Measurements from ENCODE around the gene LIPG.

Gene LIPG

DNA sequence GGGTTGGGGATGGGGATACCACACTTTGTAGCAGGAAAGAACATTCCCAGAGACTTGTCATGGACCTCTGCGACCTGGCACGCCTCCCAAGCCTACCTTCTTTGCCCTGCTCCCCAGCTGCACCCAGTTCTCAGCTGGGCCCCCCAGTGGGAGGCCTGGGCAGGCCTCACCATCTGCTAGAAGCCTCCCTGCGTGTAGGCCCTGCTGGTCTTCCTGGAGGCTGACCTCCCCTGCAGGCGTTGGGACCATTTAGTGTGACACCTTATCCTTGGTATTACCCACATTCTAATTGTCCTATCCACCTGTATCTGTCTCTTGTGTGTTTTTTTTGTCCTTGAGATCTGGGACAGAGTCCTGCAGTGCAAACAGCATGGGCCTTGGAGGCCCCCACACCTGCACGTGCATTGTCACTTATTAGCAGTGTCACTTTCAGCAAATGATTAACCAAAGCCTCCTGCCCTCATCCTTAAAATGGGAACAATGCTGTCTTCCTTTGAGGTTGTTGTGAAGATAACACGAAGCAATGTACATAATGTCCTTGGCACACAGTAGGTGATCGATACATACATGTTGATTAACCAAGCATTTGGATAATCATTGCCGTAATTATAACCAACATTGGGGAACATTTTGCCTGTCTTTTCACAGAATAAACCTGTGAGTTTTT is 77.2 kb downstream of the LIPG start:
- no peak overlapping the region for H3K9ac ChIP-seq (ENCODE audit: low read depth, low read length)
- H3K4me1 ChIP-seq (ENCODE audit: insufficient read depth, low read length) = no peaks in the 10 kb centered on the region
- no peaks in the 10 kb centered on the region for H3K36me3 ChIP-seq (ENCODE audit: insufficient read depth, low read length)
- H3K9me3 ChIP-seq (ENCODE audit: control insufficient read depth, insufficient read depth, low read length) = no peaks in the 10 kb centered on the region

DNA sequence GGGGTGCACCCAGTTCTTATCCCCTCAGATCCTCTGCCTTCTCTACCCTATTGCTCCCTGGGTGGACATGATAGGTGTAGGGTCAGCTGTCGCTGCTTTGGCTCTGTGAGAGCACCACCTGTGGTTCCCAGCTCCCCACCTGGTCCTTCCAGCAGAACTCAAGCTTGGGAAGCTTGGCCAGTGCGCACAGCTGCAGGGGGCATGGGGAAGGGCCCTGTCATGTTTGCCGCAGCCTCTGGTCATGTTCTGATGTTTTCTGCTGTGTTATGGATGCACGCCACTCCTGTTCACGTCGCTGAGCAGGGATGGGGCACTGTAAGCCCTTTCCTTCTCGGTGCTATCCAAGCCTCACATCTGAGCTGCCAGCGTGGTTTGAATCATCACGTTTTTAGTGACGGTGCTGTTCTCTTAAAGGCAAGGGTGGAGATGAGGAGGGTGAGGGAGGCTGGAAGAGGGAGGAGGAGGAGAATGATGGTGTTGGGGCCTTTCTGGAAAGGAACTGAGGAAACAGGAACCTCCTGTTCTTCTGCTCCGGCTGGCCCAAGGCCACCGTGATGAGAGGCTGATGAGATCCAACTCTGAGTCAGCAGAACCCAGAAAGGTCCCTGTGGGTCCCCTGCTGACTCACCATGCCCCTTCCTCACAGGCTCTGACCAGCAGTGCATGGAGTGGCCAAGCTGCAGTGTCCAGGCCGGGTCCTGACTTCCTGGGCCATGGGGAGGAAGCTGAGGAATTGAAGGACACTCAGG is 78.0 kb downstream of the LIPG start:
- H3K36me3 ChIP-seq (ENCODE audit: insufficient read depth, low read length) = no peaks in the 10 kb centered on the region
- H3K9me3 ChIP-seq (ENCODE audit: control insufficient read depth, insufficient read depth, low read length) = no peaks in the 10 kb centered on the region
- no peak overlapping the region for H3K9ac ChIP-seq (ENCODE audit: low read depth, low read length)
- H3K4me1 ChIP-seq (ENCODE audit: insufficient read depth, low read length) = no peaks in the 10 kb centered on the region

DNA sequence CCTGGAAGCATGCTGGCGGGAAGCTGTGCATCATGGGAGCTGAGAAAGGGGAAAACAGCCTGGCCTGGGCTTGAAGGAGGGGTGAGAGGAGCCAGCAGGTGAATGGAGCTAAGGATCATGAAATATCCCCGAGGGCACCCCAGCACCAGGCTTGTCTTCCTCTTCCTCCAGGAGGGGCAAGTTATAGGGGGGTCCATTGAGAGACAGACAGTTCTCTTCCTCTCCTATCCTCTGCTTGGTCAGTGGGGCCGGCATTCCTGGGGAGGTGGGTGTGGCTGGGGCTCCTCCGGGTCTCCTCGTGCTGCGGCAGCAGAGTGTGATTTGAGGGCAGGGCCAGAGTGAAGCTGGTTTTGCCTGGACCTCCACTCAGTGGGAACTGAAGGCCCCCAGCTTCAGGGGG is 78.9 kb downstream of the LIPG start:
- no peaks in the 10 kb centered on the region for H3K36me3 ChIP-seq (ENCODE audit: insufficient read depth, low read length)
- no peak overlapping the region for H3K9ac ChIP-seq (ENCODE audit: low read depth, low read length)
- no peaks in the 10 kb centered on the region for H3K9me3 ChIP-seq (ENCODE audit: control insufficient read depth, insufficient read depth, low read length)
- no peaks in the 10 kb centered on the region; the same call in 1 of the 2 replicates for H3K4me1 ChIP-seq (ENCODE audit: insufficient read depth, low read length)

DNA sequence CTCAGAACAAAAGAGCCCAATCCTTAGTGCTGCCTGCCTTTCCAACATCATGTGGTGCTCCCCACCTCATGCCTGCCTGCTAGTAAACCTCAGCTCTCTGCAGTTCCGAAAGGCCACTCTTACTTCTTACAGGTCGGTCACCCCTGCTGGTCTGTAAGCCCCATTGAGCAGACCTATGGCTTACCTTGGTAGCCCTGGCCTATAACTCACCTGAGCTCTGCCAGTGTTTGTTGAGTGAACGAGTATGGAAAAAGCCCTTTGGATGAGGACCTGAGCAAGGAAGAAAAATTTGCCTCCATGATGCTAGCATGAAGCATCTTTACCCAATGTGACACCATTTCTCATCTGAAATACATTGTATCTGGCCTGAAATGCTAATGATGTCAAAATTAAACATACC is 83.3 kb downstream of the LIPG start:
- Histone ChIP-seq H3K9ac (ENCODE audit: low read depth, low read length) (no peak overlapping the region), H3K9me3 (ENCODE audit: control insufficient read depth, insufficient read depth, low read length) (no peaks in the 10 kb centered on the region), H3K36me3 (ENCODE audit: insufficient read depth, low read length) (no peaks in the 10 kb centered on the region), H3K4me1 (ENCODE audit: insufficient read depth, low read length) (no peaks in the 10 kb centered on the region; the same call in 1 of the 2 replicates)

DNA sequence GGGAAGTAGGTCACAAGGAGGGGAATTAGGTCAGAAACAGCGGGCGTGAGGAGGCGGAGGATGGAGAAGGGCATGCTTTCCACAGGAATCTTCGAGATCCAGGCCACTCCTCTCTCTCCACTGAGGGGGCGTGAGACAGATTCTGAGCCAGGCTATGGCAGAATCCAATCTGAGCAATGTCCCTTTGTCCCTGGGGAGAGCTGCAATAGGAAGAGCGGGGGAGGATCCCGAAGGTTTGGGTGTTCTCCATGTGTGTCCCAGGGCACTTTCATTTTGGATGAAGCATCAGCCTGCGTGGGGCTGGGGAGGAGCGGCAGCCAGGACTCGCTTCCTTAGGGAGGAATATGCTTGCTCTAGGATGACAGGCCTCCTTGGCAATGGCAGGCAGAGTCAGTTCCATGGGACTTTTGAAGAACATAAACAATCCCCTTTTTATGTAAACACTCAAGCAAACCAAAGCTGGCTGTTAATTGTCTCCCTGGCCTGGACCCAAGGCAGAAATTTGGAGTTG is 84.0 kb downstream of the LIPG start:
- Histone ChIP-seq H3K36me3 (ENCODE audit: insufficient read depth, low read length) (no peaks in the 10 kb centered on the region), H3K4me1 (ENCODE audit: insufficient read depth, low read length) (no peaks in the 10 kb centered on the region; the same call in 1 of the 2 replicates), H3K9me3 (ENCODE audit: control insufficient read depth, insufficient read depth, low read length) (no peaks in the 10 kb centered on the region), H3K9ac (ENCODE audit: low read depth, low read length) (no peak overlapping the region)

DNA sequence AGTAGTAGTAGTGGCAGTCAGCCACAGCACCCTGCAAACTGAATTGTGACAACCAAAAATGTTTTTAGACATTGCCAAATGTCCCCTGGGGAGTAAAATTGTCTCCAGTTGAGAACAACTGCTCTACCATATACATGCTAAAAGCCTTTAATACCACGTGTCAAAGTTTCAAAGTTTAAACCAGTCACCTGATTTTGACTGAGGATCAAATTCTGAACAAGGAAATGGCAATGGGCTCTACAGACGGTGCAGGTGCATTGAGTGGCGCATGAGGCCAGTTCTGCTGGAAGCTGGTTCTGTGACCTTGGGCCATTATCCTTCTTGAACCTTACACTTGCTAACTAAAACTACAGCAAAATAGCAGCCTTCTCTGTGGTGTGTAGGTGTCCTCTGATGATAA is 85.0 kb downstream of the LIPG start:
- H3K9ac ChIP-seq (ENCODE audit: low read depth, low read length) = no peak overlapping the region
- no peaks in the 10 kb centered on the region for H3K9me3 ChIP-seq (ENCODE audit: control insufficient read depth, insufficient read depth, low read length)
- H3K4me1 ChIP-seq (ENCODE audit: insufficient read depth, low read length) = no peaks in the 10 kb centered on the region; the same call in 1 of the 2 replicates
- no peaks in the 10 kb centered on the region for H3K36me3 ChIP-seq (ENCODE audit: insufficient read depth, low read length)

DNA sequence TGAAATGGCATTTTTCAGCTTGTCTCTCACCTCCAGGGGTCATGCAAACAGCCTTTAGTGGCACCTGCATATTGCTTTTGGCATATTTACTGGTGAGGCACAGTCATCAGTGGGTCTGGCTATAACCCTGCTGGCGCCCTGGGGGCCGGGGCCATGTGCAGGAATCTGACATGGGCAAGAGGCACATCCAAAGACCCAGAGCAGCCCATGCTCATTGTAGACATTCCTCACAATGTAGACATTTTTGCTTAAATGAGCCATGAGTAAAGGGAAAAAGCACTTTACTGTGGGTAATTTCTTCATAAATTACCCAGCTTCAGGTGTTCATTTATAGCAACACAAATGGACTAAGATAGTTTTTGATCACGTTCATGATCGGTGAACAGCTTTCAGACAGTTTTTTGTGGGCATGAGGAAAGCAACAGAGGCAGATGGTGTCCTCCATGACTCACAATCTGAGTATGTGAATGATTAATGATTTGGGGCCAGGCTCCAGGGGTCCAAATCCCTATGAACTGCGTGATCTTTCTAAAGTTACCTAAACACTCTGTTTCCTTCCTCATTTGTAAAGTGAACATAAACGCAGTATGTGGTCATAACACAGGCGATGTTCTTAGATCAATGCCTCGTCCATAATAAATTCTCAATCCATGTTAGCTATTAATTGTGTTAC is 85.8 kb downstream of the LIPG start:
- H3K36me3 ChIP-seq (ENCODE audit: insufficient read depth, low read length) = no peaks in the 10 kb centered on the region
- no peaks in the 10 kb centered on the region for H3K9me3 ChIP-seq (ENCODE audit: control insufficient read depth, insufficient read depth, low read length)
- H3K9ac ChIP-seq (ENCODE audit: low read depth, low read length) = no peak overlapping the region
- no peaks in the 10 kb centered on the region; the same call in 1 of the 2 replicates for H3K4me1 ChIP-seq (ENCODE audit: insufficient read depth, low read length)

DNA sequence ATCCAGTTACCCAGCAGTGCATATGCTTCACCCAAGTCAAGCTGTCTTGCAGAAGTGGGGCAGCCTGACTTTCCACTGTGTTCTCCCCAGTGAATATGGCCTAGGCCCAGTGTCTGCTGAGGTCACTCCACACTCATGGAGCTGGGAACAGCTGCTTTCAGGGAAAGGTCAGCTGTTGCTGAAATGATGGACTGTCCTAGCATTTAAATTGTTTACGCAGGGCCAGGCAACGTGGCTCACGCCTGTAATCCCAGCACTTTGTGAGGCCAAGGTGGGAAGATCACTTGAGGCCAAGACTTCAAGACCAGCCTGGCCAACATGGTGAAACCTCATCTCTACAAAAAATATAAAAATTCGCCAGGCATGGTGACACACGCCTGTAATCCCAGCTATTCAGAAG is 86.5 kb downstream of the LIPG start:
- no peaks in the 10 kb centered on the region; the same call in 1 of the 2 replicates for H3K4me1 ChIP-seq (ENCODE audit: insufficient read depth, low read length)
- no peaks in the 10 kb centered on the region for H3K9me3 ChIP-seq (ENCODE audit: control insufficient read depth, insufficient read depth, low read length)
- H3K9ac ChIP-seq (ENCODE audit: low read depth, low read length) = no peak overlapping the region
- H3K36me3 ChIP-seq (ENCODE audit: insufficient read depth, low read length) = no peaks in the 10 kb centered on the region

All from ES-I3 (cell line).